ENCODE results near the gene HTRA2.

HTRA2 gene

GRCh38 chr2:74542978-74543377, 13.2 kb downstream of the HTRA2 start:
- no peak for DNase-seq (ENCODE audit: low read depth in 2 of 2)

GRCh38 chr2:74544634-74545033, 14.9 kb downstream of the HTRA2 start:
- DNase-seq (ENCODE audit: low read depth in 2 of 2) = no peak

- DNase-seq (ENCODE audit: low read depth in 2 of 2) = no peak
Observed at GRCh38 chr2:74546004-74546403, 16.3 kb downstream of the HTRA2 start.

DNA sequence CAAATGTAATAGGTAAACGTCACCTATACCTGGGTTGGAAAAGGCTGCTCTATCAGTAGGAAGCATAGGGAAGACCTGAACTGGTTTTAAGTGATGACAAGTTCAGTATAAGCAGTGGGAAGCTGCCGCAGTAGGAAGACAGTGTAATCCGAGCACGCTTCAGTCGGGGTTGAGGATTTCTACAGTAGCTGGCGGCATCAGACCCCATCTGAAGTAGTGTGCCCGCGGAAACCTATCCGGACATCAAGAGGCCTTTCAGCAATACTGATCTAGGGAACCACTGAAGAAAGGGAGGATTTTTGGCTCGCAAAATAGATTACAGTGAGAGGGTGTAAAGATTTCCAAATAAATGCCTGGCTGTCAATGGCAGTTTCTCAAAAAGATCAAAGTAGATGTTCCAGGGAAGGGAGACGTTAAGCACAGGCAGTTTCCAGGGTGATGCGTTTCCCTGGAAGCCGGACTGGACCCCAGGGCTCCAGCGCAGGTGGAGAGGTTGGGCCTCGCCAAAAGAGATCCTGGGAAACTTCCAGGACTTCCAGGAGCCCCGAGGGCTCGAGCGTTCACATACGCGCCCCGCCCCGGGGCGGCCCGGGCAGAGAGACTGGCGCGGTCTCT, 18.7 kb downstream of the HTRA2 start:
- no peak for DNase-seq (ENCODE audit: low read depth in 2 of 2)

- no peak for DNase-seq (ENCODE audit: low read depth in 2 of 2)
Observed at GRCh38 chr2:74548900-74549826, 19.4 kb downstream of the HTRA2 start.

- no peak for DNase-seq (ENCODE audit: low read depth in 2 of 2)
Observed at GRCh38 chr2:74550231-74550630, 20.5 kb downstream of the HTRA2 start.

GRCh38 chr2:74551530-74551929, 21.8 kb downstream of the HTRA2 start:
- DNase-seq (ENCODE audit: low read depth in 2 of 2) = no peak

GRCh38 chr2:74551942-74552913, 22.5 kb downstream of the HTRA2 start:
- no peak for DNase-seq (ENCODE audit: low read depth in 2 of 2)

- no peak for DNase-seq (ENCODE audit: low read depth in 2 of 2)
Observed at GRCh38 chr2:74552914-74553811, 23.4 kb downstream of the HTRA2 start.

DNA sequence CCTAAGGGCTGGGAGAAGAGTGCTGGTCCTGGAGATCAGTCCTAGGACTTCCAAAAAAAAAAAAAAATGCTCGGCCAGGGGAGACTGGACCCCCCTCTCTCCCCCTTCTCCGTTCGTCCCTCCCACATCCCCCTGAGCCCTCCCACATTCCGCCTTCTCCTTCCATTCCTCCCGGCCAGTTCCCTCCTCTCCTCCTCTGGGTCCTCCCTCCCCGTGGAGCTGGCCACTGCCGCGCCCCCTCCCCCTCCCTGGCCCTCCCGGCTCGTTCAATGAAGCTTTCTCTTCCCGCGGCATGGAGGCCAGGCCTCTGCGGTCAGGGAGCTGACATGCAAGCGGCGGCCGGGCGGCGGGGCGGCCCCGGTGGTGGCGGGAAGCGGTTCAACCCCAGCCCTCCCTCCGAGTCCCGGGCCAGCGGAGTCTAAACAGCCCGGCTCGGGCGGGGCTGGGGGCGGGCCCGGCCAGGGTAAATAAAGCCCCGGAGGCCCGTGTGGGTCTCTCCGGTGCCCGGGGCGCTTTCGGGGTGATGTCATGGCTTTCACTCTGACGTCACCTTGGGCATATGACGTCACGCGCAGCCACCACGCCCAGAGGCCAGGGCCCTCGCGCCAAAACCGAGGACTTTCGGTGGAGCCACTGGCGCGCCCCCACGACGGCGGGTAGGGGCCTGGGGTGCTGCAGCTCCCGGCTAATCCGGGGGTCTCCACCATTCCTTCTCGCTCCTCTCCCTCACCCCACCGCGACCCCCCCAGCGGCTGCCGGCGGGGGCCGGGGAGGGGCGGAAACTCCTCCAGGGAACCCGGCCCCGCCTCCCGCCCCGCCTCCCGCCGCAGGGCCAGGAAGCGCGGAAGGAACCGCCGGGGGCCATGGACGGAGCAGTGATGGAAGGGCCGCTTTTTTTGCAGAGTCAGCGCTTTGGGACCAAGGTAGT, 24.4 kb downstream of the HTRA2 start, which contains the start of the genes DOK1 and LOXL3:
TSS of gene DOK1 (plus strand) at position 829 of the 928 bp plus-strand sequence. CDS start at position 864, 35 bp downstream.
TSS of gene LOXL3 (minus strand) at position 51 of the 928 bp plus-strand sequence. CDS start 1,308 bp downstream, outside the sequence.
- DNase-seq (ENCODE audit: low read depth in 2 of 2) = peak; percentile 68 to 85

DNA sequence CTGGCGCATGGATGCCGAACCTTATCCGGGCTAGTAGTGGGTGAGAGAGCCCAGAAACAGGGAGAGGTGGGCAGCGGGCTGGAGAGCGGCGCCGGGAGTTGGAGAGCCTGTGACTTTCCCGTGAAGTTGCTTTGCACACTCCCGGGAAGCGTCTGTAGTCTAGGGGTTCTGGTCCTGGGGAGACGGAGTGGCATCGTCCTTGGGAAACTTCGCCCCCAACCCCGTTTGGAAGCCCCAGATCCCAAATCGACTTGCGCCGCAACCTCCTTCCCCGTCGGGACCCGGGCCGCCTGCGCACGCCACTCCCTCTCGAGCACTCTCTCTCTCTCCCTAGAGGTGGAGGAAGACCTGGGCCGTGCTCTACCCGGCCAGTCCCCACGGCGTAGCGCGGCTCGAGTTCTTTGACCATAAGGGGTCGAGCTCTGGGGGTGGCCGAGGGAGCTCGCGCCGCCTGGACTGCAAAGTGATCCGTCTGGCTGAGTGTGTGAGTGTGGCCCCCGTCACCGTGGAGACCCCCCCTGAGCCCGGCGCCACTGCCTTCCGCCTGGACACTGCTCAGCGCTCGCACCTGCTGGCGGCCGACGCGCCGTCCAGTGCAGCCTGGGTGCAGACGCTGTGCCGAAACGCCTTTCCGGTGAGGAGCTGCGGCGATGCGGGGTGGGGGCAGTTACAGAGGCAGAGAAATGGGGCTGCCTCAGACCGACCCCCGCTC, 25.2 kb downstream of the HTRA2 start:
- peak in 1 of 2 donors; percentile 26 for DNase-seq (ENCODE audit: low read depth in 2 of 2)

DNA sequence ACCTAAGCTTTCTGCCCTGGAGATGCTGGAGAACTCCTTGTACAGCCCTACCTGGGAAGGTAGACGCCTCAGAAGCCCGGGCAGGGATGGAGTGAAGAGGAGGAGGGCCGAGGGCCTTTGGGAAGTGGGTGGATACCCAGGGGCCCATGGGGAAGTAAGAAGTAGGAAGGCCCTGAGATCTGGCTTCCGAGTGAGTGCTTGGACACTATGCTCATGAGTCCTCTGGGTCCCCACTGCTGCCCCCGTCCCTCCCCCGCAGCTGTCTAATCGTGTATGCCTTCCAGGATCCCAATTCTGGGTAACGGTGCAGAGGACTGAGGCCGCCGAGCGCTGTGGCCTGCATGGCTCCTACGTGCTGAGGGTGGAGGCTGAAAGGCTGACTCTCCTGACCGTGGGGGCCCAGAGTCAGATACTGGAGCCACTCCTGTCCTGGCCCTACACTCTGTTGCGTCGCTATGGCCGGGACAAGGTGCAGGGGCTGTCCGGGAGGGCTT, 25.9 kb downstream of the HTRA2 start:
- DNase-seq (ENCODE audit: low read depth in 2 of 2) = no peak

- DNase-seq (ENCODE audit: low read depth in 2 of 2) = no peak
Observed at GRCh38 chr2:74556159-74556558, 26.4 kb downstream of the HTRA2 start.

DNA sequence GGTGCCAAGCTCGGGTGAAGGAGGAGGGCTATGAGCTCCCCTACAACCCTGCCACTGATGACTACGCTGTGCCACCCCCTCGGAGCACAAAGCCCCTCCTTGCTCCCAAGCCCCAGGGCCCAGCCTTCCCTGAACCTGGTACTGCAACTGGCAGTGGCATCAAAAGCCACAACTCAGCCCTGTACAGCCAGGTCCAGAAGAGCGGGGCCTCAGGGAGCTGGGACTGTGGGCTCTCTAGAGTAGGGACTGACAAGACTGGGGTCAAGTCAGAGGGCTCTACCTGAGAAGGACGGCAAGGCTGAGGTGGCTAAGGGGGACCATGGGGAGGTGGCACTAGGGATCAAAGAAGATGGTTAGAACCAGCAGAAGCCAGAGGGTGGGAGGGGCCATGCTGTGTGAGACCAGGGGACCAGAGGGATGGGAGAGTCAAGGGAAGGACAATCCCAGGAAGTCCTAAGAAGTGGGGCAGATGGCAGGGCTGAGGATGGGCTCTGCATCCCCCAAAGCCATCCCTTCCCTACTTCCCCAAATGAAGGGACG, 27.2 kb downstream of the HTRA2 start:
- DNase-seq (ENCODE audit: low read depth in 2 of 2) = no peak

GRCh38 chr2:74558284-74559230, 28.8 kb downstream of the HTRA2 start:
- no peak for DNase-seq (ENCODE audit: low read depth in 2 of 2)

DNA sequence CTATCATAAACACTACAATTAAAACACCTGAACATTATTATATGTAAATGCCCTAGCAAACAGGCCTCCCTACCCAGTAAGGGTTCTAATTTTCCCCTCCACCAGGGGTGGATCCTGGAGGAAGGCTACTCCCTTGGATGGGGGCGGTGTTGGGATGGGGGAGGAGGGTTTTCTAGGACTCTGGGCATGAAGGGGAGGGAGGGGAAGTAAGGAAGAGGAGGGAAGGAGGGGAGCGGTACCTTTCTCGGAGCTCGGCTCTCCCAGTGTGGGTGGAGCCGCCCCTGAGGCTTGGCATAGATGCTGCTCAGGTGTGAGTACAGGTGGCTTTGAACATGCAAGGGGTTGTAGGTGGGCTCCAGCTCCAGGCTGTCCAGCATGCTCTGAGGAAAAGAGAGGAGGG, 30.2 kb downstream of the HTRA2 start:
- no peak for DNase-seq (ENCODE audit: low read depth in 2 of 2)

DNA sequence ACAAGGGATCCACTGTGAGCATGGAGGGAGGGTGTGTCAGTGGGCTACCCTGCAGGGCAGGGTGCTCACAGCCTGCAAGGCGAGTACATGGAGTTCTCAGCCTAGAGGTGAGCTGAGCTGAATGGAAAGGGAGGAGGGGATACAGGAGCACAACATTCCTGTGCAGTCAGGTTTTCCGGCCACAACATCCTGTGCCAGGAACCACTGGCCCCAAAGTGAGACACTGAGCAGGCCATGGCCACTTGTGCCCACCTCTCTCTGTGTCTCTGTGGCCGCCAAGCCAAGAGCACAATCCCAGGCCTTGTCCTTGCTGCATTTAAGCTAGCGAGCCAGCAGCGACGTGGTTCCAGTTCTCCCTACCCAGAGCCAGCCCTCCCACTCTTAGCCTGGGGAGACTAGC, 30.9 kb downstream of the HTRA2 start:
- no peak for DNase-seq (ENCODE audit: low read depth in 2 of 2)
